Neural cell (in vitro differentiated cells): Measurements from ENCODE around the gene ARL15. TPM values are rescaled to one million over a fixed set of nuclear protein-coding genes. Genes with fewer than 3 reads are reported as not detected.

ENCODE experiments used
- H2AFZ ChIP-seq: fragments of 200-600, 300-800 bp; sonication (generic), shearing (Covaris generic); 2 replicates; pipeline ENCODE4 v1.6.0; 2014; ENCODE audit warnings: low read depth, mild to moderate bottlenecking, antibody characterized with exemption, low read length, moderate library complexity
- H3F3A ChIP-seq: fragments of 200-600 bp; shearing (Covaris generic); 2 replicates; pipeline ENCODE4 v1.6.1; 2016; ENCODE audit warnings: mild to moderate bottlenecking, moderate library complexity, mixed read lengths, antibody characterized with exemption, low read length; ENCODE audit not compliant: insufficient read depth, poor library complexity, severe bottlenecking
- H3K27ac ChIP-seq: fragments of 200-600, 300-800 bp; sonication (generic), shearing (Covaris generic); 2 replicates; pipeline ENCODE4 v1.5.1; 2014; ENCODE audit warnings: mild to moderate bottlenecking, low read length, moderate library complexity
- H3K27me3 ChIP-seq: fragments of 300-800, 200-600 bp; sonication (generic), shearing (Covaris generic); 2 replicates; pipeline ENCODE4 v1.6.0; 2014; ENCODE audit warnings: mild to moderate bottlenecking, low read depth, low read length, moderate library complexity; ENCODE audit not compliant: insufficient read depth
- H3K36me3 ChIP-seq: fragments of 300-800, 200-600 bp; sonication (generic), shearing (Covaris generic); 2 replicates; pipeline ENCODE4 v1.5.1; 2014; ENCODE audit warnings: mild to moderate bottlenecking, antibody characterized with exemption, low read length, moderate library complexity; ENCODE audit not compliant: insufficient read depth
- H3K4me2 ChIP-seq: fragments of 300-800, 200-600 bp; sonication (generic), shearing (Covaris generic); 2 replicates; pipeline ENCODE4 v1.6.0; 2014; ENCODE audit warnings: mild to moderate bottlenecking, low read length
- H3K4me3 ChIP-seq: fragments of 300-800, 200-600 bp; sonication (generic), shearing (Covaris generic); 2 replicates; pipeline ENCODE4 v1.5.1; 2014; ENCODE audit warnings: mild to moderate bottlenecking, low read length, moderate library complexity
- H3K79me2 ChIP-seq: fragments of 200-600 bp; shearing (Covaris generic); replicated peaks from 2 replicates; pipeline ENCODE4 v1.6.0; 2014; ENCODE audit warnings: mild to moderate bottlenecking, low read length, moderate library complexity; ENCODE audit not compliant: insufficient read depth
- H3K9ac ChIP-seq: fragments of 300-800, 200-600 bp; sonication (generic), shearing (Covaris generic); 2 replicates; pipeline ENCODE4 v1.6.1; 2016; ENCODE audit warnings: mild to moderate bottlenecking, low read length, mixed read lengths
- H3K9me2 ChIP-seq: fragments of 200-600 bp; shearing (Covaris generic); 2 replicates; pipeline ENCODE4 v1.6.1; 2016; ENCODE audit warnings: mild to moderate bottlenecking, low read length, mixed read lengths; ENCODE audit not compliant: insufficient read depth
- H3K9me3 ChIP-seq: fragments of 200-600, 300-800 bp; sonication (generic), shearing (Covaris generic); 2 replicates; pipeline ENCODE4 v1.6.1; 2016; ENCODE audit warnings: mild to moderate bottlenecking, mixed run types, low read length, moderate library complexity, mixed read lengths
- H4K20me1 ChIP-seq: fragments of 200-600 bp; shearing (Covaris generic); 2 replicates; pipeline ENCODE4 v1.6.1; 2016; ENCODE audit warnings: mild to moderate bottlenecking, mixed run types; ENCODE audit not compliant: insufficient read depth
- EP300 ChIP-seq: fragments of 450-650 bp; conservative IDR thresholded peaks from 2 replicates; pipeline ENCODE4 v1.6.1; 2014; ENCODE audit warnings: antibody characterized with exemption, mild to moderate bottlenecking, moderate library complexity; ENCODE audit not compliant: poor library complexity, severe bottlenecking
- EZH2 ChIP-seq: fragments of 200-600, 300-800 bp; shearing (Covaris generic), sonication (generic); IDR thresholded peaks from 2 replicates; pipeline ENCODE4 v1.6.1; 2014; ENCODE audit warnings: antibody characterized with exemption, low read length, borderline replicate concordance, mild to moderate bottlenecking; ENCODE audit not compliant: insufficient read depth, poor library complexity, severe bottlenecking
- MXI1 ChIP-seq: fragments of 450-650 bp; conservative IDR thresholded peaks from 2 replicates; pipeline ENCODE4 v1.6.1; 2014; ENCODE audit warnings: antibody characterized with exemption, mild to moderate bottlenecking; ENCODE audit not compliant: poor library complexity, severe bottlenecking
- POLR2AphosphoS5 ChIP-seq: IDR thresholded peaks from 2 replicates; pipeline ENCODE4 v1.6.1; 2012
- RAD21 ChIP-seq: fragments of 450-650 bp; conservative IDR thresholded peaks from 2 replicates; pipeline ENCODE4 v1.6.1; 2014; ENCODE audit warnings: antibody characterized with exemption, mild to moderate bottlenecking, moderate library complexity
- SMC3 ChIP-seq: fragments of 450-650 bp; conservative IDR thresholded peaks from 2 replicates; pipeline ENCODE4 v1.6.1; 2014; ENCODE audit warnings: antibody characterized with exemption, mild to moderate bottlenecking, moderate library complexity; ENCODE audit not compliant: poor library complexity
- TAF1 ChIP-seq: IDR thresholded peaks from 2 replicates; pipeline ENCODE4 v1.6.1; 2012; ENCODE audit warnings: low read depth
- polyA plus RNA-seq: library from polyadenylated mRNA; depleted of rRNA; stranded (reverse); fragments of >200 nt; gene quantifications from 2 replicates; pipeline ENCODE4 v1.2.3, GENCODE V29; 2014
- TF ChIP-seq, protein P1 (sequence below): fragments of 450-650 bp; IDR thresholded peaks from 2 replicates; pipeline ENCODE4 v1.5.1; 2014; ENCODE audit warnings: antibody characterized with exemption, mild to moderate bottlenecking, moderate library complexity; ENCODE audit not compliant: poor library complexity, severe bottlenecking
- TF ChIP-seq, protein P2 (sequence below): IDR thresholded peaks from 2 replicates; pipeline ENCODE4 v1.6.1; 2012; ENCODE audit warnings: borderline replicate concordance

ARL15 gene
- polyA plus RNA-seq, 1 donor from 2014 or later: 51.9 TPM

DNA sequence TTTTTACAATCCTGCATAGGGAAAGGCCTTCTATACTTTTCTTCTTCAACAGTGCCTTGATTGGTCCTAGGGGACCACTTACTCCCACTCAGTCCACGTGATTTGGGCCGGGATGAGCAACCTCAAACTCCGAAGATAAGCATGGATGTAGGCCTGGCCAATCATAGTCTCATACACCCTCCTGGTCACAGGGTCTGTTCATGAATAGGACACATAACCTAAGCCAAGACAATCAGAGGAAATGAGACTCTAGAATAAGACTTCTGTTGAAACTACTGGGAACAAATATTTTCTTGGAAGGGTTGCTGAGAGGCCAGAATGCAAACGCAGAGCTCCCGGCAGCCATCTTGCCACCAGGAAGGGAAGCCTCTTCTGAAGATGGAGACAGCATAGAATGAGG lies 68.1 kb downstream of the ARL15 start (continued):
- TF ChIP-seq, protein P1, sequence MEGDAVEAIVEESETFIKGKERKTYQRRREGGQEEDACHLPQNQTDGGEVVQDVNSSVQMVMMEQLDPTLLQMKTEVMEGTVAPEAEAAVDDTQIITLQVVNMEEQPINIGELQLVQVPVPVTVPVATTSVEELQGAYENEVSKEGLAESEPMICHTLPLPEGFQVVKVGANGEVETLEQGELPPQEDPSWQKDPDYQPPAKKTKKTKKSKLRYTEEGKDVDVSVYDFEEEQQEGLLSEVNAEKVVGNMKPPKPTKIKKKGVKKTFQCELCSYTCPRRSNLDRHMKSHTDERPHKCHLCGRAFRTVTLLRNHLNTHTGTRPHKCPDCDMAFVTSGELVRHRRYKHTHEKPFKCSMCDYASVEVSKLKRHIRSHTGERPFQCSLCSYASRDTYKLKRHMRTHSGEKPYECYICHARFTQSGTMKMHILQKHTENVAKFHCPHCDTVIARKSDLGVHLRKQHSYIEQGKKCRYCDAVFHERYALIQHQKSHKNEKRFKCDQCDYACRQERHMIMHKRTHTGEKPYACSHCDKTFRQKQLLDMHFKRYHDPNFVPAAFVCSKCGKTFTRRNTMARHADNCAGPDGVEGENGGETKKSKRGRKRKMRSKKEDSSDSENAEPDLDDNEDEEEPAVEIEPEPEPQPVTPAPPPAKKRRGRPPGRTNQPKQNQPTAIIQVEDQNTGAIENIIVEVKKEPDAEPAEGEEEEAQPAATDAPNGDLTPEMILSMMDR: no peak

DNA sequence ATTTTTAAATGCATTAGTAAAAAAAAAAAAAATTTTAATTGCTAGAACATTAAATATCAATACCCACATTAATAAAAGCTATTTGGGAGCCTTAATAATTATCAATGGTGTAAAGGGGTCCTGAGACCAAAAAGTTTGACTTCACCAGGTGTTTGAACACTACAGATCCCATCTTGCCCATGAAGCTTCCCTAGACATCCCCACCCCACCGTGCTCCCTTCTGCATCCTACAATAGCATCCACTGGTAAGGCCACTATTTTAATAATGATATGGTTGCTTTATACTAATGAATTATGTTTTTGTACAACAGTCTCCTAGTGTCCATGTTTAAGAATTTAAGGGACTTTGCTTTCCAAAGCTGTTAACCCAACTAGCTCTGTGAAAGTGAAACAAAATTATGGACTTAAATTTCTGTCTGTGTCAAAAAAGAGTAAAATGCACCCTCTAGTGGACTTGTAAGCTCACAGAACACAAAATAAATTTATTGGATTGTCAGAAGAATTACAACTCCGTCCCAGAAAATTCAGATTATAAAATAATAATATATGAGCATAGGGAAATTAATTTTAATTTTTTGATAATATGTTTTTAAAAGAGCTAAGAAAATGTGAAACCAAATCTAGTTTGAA lies 76.0 kb downstream of the ARL15 start:
- Histone ChIP-seq H4K20me1 (no peaks in the 10 kb centered on the region), H2AFZ (no peak overlapping the region), H3K4me2 (no peak overlapping the region), H3K4me3 (no peak overlapping the region), H3K9me3 (no peaks in the 10 kb centered on the region), H3K27ac (no peak overlapping the region), H3F3A (no peaks in the 10 kb centered on the region), H3K36me3 (no peaks in the 10 kb centered on the region), H3K27me3 (no peaks in the 10 kb centered on the region), H3K9me2 (no peaks in the 10 kb centered on the region), H3K9ac (no peak overlapping the region), H3K79me2 (no peaks in the 10 kb centered on the region)
- TF ChIP-seq RAD21 (peak; percentile 51), SMC3 (peak; percentile 48), TAF1 (no peak)
- TF ChIP-seq, protein P1: peak; percentile 52

DNA sequence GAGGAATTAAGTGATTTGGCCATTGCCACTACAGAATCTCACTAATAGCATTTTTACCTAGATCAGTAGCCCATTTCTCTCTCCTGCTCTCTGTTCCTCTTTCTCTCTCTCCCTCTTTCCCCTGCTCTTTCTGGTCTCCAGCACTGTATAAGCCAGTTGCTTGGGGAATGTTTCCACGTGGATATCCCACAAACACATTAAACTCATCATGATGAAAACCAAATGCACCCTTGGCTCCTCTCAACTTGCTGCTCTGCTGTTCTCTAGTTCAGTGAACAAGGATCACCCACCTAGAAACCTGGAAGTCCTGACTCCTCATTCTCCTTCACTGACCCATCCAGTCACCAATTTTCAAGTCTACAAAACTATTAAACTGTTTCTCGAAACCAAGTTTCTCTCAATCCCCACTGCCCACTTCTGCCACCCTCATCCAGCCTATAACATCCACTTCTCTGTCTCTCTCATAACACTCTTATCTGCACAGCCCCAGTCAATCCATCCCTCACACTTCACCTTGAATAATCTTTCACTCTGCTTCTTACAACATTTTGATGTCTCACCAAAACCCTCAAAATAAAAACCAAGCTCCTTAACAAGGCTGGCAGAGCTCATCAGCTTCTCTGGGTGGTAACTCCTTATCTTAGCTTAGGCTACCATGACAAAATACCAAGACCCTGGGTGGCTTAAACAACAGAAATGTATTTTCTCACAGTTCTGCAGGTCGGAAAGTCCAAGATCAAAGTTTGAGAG lies 79.3 kb downstream of the ARL15 start:
- Histone ChIP-seq H3K9me2 (no peaks in the 10 kb centered on the region), H3K27me3 (no peaks in the 10 kb centered on the region), H2AFZ (no peak overlapping the region), H3K9ac (no peak overlapping the region), H4K20me1 (no peaks in the 10 kb centered on the region), H3K4me2 (no peak overlapping the region), H3K36me3 (no peaks in the 10 kb centered on the region), H3K79me2 (no peaks in the 10 kb centered on the region), H3K9me3 (no peaks in the 10 kb centered on the region), H3K27ac (no peak overlapping the region), H3K4me3 (no peak overlapping the region), H3F3A (no peaks in the 10 kb centered on the region)
- TF ChIP-seq EZH2: no peak
- TF ChIP-seq EP300: no peak
- TF ChIP-seq, protein P2, sequence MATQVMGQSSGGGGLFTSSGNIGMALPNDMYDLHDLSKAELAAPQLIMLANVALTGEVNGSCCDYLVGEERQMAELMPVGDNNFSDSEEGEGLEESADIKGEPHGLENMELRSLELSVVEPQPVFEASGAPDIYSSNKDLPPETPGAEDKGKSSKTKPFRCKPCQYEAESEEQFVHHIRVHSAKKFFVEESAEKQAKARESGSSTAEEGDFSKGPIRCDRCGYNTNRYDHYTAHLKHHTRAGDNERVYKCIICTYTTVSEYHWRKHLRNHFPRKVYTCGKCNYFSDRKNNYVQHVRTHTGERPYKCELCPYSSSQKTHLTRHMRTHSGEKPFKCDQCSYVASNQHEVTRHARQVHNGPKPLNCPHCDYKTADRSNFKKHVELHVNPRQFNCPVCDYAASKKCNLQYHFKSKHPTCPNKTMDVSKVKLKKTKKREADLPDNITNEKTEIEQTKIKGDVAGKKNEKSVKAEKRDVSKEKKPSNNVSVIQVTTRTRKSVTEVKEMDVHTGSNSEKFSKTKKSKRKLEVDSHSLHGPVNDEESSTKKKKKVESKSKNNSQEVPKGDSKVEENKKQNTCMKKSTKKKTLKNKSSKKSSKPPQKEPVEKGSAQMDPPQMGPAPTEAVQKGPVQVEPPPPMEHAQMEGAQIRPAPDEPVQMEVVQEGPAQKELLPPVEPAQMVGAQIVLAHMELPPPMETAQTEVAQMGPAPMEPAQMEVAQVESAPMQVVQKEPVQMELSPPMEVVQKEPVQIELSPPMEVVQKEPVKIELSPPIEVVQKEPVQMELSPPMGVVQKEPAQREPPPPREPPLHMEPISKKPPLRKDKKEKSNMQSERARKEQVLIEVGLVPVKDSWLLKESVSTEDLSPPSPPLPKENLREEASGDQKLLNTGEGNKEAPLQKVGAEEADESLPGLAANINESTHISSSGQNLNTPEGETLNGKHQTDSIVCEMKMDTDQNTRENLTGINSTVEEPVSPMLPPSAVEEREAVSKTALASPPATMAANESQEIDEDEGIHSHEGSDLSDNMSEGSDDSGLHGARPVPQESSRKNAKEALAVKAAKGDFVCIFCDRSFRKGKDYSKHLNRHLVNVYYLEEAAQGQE: no peak
- TF ChIP-seq TAF1: no peak
- TF ChIP-seq MXI1: no peak
- no peak for TF ChIP-seq POLR2AphosphoS5
- no peak for TF ChIP-seq RAD21
- TF ChIP-seq SMC3: no peak
- TF ChIP-seq, protein P1: no peak
